Measurements from ENCODE around the gene SKAP1.
"Not testable (repeated sequence)": the region's sequence is repeated elsewhere in the genome, so short reads cannot be mapped to it uniquely, and the experiment has no call there.

SKAP1 gene

GRCh38 chr17:48240562-48241130 is 189.4 kb downstream of the SKAP1 start:
- DNase-seq = no peak

- DNase-seq = no peak
These were observed 189.9 kb downstream of the SKAP1 start for GRCh38 chr17:48240122-48240521.

GRCh38 chr17:48239603-48239995 is 190.4 kb downstream of the SKAP1 start:
- DNase-seq = no peak

- DNase-seq = no peak
These were observed 190.9 kb downstream of the SKAP1 start for GRCh38 chr17:48238933-48239602.

DNA sequence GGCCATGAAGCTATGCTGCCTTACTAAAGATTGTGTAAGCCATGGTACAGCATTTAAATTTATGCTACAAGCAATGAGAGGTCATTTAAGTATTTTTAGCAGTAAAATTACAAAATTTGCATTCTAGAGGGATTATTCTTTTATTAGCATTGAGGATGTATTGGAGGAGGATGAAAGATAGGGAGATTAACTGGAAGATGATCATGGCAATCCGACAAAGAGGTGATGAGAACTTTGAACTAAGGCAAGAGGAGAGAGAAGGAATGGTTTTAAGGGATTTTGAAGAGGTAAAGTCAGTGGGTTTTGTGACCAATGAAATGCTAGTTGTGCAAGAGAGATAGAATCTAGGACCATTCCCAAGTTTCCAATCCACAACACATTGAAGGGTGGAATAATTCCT is 192.6 kb downstream of the SKAP1 start:
- no peak for DNase-seq

- DNase-seq = no peak
These were observed 193.3 kb downstream of the SKAP1 start for GRCh38 chr17:48236681-48237134.

DNA sequence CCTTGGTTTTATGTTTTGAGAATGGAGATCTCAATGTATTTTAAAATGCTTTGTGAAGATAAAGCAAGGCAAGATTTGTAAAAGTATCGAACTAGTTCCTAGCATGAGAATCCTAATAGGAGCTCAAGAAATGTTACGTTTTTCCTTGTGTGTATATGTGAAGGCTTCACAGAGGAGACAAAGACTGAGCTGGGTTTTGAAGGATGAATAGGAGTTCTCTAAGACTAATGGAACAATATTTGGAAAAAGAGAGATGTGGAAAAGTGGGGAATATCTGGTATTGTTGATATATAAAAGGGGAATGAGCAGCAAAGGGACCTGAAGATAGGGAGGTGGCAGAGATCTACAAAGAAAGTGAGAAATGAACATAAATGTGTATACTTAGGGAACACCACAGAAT is 195.1 kb downstream of the SKAP1 start:
- no peak for DNase-seq

DNA sequence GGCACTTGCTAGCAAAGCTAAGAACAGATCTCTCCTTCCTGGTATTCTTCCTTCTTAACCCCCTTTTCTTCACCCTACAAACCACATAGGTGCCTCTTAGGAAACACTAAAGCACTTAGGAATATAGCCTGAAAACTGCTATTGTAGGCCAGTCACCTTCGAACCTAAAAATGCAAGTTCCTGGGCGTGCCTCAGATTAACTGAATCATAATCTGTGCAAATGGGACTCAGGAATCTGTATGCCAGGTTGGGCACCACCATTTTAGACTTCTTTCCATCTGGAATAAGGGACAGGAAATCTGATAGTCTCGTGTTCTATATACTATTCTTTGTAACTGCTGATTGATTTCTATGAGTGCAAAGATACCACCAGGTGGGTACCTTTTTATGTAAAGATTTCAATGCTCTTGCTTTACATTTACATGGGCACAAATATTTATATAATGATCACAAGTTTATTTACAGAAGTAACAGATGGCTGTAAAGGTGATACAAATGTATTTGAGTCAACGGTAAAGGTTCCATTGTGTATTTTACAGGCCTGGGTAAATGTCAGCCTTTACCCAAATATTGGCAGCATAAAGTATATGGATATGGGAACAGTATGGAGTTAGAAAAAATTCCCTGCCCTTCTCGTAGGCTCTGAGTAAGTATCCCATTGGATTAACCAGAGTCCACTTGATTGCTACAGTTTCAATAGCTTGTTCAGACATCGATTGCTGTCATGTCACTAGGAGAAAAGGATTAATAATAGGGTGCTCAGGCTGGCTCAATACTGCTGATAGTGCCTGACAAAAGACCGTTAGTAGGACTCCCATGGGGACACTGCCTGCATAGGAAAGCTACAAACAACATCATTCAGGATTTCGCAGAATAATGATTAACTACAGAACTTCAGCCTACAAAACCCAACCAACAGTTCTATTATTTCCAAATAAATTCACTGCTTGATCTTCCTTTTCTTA is 197.7 kb downstream of the SKAP1 start:
- DNase-seq = peak; percentile 92 to 94

GRCh38 chr17:48229936-48230335 is 200.1 kb downstream of the SKAP1 start:
- no peak for DNase-seq

DNA sequence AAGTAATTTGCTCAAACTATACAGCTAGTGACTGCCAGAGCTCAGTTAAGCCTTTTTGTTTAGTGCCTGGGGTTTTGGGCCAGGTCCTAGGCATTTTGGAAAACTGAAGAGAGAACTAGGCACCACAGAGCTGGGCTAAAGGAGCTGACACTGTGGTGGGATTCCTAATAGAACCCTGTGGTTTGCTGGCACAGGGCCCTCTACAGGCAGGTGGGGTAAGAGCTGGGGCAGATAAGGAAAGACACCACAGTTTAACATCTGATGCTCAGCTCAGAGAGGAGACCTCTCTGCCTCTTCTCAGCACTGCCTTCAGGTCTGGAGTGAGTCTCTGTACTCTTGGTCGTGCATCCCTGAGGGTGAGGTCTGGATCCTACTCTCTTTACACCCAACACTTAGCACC is 201.3 kb downstream of the SKAP1 start:
- peak; percentile 40 to 57 for DNase-seq

DNA sequence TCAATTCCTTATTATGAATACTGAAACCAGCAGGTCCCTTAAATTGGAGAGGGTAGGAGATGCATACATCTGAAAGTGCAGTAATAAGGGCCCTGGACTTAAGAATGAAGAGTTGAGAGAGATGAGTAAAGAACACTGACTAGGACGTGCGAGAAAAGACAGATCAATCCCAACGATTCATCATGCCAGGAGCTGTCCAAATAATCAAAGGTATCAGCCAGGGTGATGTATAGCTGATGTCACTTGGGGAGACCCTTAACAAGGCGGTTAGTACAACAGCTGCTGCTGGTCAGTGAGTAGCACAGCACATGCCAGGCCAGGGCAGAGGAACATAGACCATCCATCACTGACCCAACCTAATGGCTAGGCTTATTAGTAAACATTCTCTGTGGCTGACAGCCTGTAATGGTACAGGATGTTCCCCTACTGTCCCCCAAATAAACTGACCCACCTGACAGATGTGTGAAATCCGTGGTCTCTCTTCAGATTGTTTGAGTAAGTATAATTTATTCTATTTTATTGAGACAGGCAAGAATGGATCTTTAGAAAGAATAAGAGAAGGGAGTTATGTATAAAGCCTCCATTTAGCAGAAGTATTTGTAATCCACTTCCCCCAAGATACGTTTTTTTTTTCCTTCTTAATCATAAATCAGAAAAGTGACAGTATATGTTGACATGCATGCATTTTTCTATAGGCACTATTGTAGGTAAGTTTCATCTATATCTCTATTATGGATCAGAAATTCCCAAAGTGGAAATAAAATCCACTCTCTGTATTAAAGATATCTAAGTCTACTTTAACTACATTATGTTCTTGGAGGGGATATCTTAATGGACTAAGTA is 204.1 kb downstream of the SKAP1 start:
- DNase-seq = peak; percentile 74 to 79

- no peak for DNase-seq
These were observed 206.1 kb downstream of the SKAP1 start for GRCh38 chr17:48223945-48224344.

DNA sequence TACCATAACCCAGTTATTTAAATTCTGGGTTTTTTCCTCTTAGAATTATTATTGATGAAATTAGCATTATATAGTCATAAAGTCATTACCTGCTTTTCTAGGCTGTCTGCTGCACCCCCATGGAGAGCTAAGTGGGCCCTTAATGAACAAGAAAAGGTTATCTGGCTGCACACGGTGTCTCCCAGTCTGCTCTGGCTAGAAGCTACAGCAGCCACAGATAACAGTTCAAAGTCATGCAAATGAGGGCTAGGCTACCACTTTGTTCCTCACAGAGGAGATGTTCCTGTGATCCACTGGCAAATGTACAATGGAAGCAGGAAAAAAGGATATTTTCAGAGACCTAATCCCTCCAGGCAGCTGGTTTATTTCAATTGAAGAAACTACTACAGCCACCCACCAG is 210.4 kb downstream of the SKAP1 start:
- no peak for DNase-seq

- DNase-seq = peak; percentile 87 to 90
These were observed 214.4 kb downstream of the SKAP1 start for GRCh38 chr17:48215583-48216139.

DNA sequence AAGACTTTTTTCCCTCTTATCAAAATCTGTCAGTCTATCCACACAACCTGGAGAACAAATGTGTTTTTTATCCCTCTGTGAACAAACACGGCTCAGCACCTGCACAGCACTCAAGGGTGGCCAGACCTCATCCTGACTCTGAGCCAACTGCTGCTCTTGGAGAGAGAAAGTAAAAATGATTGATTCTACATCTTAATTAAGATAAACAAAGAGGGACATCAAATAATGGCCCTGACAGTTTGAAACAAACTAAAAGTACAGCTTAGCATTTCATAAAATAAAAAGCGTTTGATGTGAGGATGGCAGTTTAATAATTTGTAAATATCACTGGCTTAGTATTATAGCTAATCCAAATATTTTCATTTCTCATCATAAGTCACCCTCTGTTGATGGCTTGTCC is 216.2 kb downstream of the SKAP1 start:
- DNase-seq = peak; percentile 98 to 99

DNA sequence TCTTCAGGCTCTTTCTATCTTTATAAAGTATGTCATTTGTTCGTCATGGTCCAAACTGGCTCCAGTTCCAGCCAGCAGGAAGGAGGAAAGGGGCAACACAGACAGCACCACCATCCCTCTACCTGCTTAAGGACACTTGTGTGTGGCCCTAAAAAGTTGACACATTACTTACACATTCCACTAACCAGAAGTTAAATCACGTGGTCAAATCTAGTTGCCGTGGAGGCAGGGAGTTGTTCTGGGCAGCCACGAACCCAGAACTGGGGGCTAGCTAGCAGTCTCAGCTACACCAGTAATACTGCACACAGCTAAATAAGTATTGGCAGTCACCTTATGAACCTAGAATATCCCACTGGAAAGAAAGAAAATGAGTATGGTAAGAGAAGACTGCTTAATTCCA is 218.2 kb downstream of the SKAP1 start:
- DNase-seq = no peak

- no peak for DNase-seq
These were observed 219.0 kb downstream of the SKAP1 start for GRCh38 chr17:48211011-48211410.

- DNase-seq = no peak
These were observed 220.0 kb downstream of the SKAP1 start for GRCh38 chr17:48209973-48210372.

DNA sequence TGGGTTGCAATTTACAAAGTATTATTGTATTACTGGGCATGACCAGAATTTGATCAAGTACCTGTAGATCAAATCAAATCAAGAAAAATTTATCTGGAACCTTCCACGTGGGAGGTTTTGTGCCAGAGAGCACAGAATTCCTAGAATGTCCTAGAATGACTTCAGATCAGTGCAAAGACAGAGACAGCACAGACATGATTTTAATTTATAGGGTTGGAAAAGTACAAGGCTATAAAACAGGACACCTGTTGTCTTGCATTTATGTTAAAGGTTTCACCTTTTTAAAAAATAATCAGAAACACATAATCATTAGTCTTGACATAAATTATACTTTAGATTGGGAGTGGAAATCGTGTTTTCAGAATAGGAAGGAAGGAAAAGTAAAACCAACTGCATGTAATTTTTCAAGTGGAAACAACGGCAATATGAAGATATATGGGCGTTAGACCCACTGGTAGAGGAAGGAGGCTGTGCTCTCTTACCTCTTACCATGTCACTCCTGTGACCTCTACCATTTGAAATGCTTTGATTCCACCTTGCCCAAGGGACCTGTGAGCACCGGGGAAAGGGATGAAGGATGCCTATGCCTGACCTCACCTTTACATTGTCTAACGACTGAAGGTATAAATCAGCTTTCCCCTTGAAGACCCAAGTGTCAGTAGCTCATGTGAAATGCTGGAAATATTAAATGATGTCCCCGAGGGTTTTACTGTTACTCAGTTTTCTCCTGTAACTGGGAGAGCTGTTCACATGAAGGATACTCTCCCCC is 222.1 kb downstream of the SKAP1 start:
- DNase-seq = no peak

GRCh38 chr17:48207036-48207435 is 223.0 kb downstream of the SKAP1 start:
- not testable (repeated sequence) for DNase-seq

DNA sequence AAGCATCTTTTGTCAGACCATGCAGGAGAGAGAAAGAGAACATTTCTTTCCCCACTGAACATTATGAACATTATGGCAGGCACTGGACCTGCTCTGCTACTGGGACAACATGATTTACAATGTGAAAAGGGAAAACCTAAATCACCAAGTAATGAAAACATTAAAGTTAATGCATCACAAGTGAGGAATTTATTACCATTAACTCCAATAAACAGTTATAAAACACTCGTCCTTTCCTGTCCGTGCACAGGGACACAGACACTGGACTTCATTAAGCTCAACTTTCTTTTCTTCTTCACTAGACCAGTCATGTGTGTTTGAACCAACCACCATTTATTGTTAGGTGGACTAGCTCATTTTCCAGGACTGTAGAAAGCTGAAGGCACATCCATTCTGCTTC is 227.1 kb downstream of the SKAP1 start:
- DNase-seq = no peak
